GM12864 (cell line): ENCODE data around the gene MIER2.
"Not testable (repeated sequence)": the region's sequence is repeated elsewhere in the genome, so short reads cannot be mapped to it uniquely, and the experiment has no call there.

Experiments
- DNase-seq: peaks from one replicate; pipeline ENCODE4 v3.0.0-alpha.2; 2011; ENCODE audit warnings: low read depth
- H3K4me3 ChIP-seq: 2 replicates; pipeline ENCODE4 v1.5.1; 2011; ENCODE audit warnings: mild to moderate bottlenecking, low read depth, low read length, control low read depth
- CTCF ChIP-seq: IDR thresholded peaks from 2 replicates; pipeline ENCODE4 v1.5.1; 2011; ENCODE audit warnings: low read depth, mild to moderate bottlenecking, moderate library complexity, low read length, control low read depth, inconsistent platforms; ENCODE audit errors: missing control alignments

MIER2 gene

GRCh38 chr19:389255-389934 lies 44.8 kb upstream of the MIER2 start:
- no peak for DNase-seq

GRCh38 chr19:388691-389090 lies 44.1 kb upstream of the MIER2 start:
- DNase-seq: no peak
- TF ChIP-seq CTCF: no peak
- H3K4me3 ChIP-seq: no peak overlapping the region

More at GRCh38 chr19:389255-389934, 44.8 kb upstream of the MIER2 start:
- no peak for TF ChIP-seq CTCF
- H3K4me3 ChIP-seq: no peak overlapping the region

GRCh38 chr19:387777-388176 lies 43.2 kb upstream of the MIER2 start:
- DNase-seq: no peak
- no peak for TF ChIP-seq CTCF
- no peak overlapping the region for H3K4me3 ChIP-seq

GRCh38 chr19:386632-387301 lies 42.2 kb upstream of the MIER2 start:
- not testable (repeated sequence) for DNase-seq, H3K4me3 ChIP-seq

- not testable (repeated sequence) for DNase-seq
Observed at GRCh38 chr19:386189-386588, 41.6 kb upstream of the MIER2 start.

GRCh38 chr19:384799-385169 lies 40.2 kb upstream of the MIER2 start:
- no peak overlapping the region for H3K4me3 ChIP-seq
- no peak for TF ChIP-seq CTCF
- DNase-seq: no peak

More at GRCh38 chr19:386189-386588, 41.6 kb upstream of the MIER2 start:
- not testable (repeated sequence) for H3K4me3 ChIP-seq

- DNase-seq: no peak
Observed at GRCh38 chr19:383922-384798, 39.6 kb upstream of the MIER2 start.

More at GRCh38 chr19:383922-384798, 39.6 kb upstream of the MIER2 start:
- H3K4me3 ChIP-seq: no peak overlapping the region
- TF ChIP-seq CTCF: peak; percentile 30
